ENCODE results near the gene TBC1D9.

GRCh38 chr4:140742838-140743193, 13.4 kb downstream of the TBC1D9 start:
- TF ChIP-seq CTCF (conservative IDR thresholded peaks at IDR 0.05): no peak
- no peak for TF ChIP-seq EZH2 (IDR thresholded peaks at IDR 0.05; ENCODE audit: low read depth)

All from PC-9 (cell line).